AG09309 (cell line): ENCODE data around the gene CWC27.

ENCODE experiments used
- DNase-seq: peaks from one replicate; pipeline ENCODE4 v3.0.0-alpha.2; 2010; ENCODE audit warnings: low read depth
- H3K4me3 ChIP-seq: 2 replicates; pipeline ENCODE4 v1.5.1; 2011; ENCODE audit warnings: mild to moderate bottlenecking, low read depth, low read length, moderate library complexity; ENCODE audit not compliant: control insufficient read depth
- TF ChIP-seq, protein P1 (sequence below): IDR thresholded peaks from 2 replicates; pipeline ENCODE4 v1.5.1; 2011; ENCODE audit warnings: mild to moderate bottlenecking, low read depth, low read length, inconsistent platforms; ENCODE audit not compliant: insufficient read depth, control insufficient read depth; ENCODE audit errors: missing control alignments

CWC27 gene, protein sequence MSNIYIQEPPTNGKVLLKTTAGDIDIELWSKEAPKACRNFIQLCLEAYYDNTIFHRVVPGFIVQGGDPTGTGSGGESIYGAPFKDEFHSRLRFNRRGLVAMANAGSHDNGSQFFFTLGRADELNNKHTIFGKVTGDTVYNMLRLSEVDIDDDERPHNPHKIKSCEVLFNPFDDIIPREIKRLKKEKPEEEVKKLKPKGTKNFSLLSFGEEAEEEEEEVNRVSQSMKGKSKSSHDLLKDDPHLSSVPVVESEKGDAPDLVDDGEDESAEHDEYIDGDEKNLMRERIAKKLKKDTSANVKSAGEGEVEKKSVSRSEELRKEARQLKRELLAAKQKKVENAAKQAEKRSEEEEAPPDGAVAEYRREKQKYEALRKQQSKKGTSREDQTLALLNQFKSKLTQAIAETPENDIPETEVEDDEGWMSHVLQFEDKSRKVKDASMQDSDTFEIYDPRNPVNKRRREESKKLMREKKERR

DNA sequence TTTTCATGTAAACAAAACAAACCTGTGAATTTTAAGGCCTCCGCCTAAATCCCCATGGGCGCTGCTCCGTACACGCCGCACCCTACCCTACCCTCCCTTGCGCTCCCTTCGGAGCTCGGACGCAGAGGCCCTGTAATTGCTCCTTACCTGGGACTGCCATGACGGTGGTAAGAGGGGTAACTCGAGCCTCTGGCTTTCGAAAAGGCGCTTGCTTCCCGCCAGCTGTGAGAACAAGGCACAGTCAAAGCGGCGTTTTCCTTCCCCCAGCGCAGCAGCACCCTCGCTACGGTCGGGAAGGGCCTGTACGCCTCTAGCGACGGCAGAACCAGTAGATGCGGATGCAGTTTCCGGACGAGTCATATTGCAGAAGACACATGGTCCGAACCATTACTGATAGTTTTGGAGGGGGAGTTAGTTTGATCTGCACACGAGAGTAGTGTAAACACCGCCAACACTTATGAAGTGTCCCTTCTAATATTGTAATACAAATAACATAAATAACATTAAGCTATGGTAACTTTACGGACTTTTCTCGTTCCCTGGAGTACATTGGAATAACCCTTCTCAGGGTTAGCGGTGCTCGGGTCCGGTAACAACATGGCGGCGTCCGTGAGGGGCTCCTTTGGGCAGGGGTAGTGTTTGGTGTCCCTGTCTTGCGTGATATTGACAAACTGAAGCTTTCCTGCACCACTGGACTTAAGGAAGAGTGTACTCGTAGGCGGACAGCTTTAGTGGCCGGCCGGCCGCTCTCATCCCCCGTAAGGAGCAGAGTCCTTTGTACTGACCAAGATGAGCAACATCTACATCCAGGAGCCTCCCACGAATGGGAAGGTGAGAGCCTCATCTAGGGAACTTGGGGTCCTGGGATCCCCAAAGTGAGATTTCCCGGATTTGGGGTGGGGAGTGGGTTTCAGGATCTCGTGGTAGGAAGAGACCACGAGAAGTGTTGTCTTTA is at the start of gene CWC27, which contains the start of gene SREK1IP1:
TSS of gene CWC27 (plus strand) at position 573 of the 955 bp plus-strand sequence. CDS start at position 790, 217 bp downstream.
TSS of gene SREK1IP1 (minus strand) at position 334 of the 955 bp plus-strand sequence. CDS start at position 160, 174 bp downstream.
- TF ChIP-seq, protein P1, sequence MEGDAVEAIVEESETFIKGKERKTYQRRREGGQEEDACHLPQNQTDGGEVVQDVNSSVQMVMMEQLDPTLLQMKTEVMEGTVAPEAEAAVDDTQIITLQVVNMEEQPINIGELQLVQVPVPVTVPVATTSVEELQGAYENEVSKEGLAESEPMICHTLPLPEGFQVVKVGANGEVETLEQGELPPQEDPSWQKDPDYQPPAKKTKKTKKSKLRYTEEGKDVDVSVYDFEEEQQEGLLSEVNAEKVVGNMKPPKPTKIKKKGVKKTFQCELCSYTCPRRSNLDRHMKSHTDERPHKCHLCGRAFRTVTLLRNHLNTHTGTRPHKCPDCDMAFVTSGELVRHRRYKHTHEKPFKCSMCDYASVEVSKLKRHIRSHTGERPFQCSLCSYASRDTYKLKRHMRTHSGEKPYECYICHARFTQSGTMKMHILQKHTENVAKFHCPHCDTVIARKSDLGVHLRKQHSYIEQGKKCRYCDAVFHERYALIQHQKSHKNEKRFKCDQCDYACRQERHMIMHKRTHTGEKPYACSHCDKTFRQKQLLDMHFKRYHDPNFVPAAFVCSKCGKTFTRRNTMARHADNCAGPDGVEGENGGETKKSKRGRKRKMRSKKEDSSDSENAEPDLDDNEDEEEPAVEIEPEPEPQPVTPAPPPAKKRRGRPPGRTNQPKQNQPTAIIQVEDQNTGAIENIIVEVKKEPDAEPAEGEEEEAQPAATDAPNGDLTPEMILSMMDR, result peak; percentile 38
- H3K4me3 ChIP-seq, result peak within 1 kb of the TSS; percentile 82
- DNase-seq, result peak; percentile 81

DNA sequence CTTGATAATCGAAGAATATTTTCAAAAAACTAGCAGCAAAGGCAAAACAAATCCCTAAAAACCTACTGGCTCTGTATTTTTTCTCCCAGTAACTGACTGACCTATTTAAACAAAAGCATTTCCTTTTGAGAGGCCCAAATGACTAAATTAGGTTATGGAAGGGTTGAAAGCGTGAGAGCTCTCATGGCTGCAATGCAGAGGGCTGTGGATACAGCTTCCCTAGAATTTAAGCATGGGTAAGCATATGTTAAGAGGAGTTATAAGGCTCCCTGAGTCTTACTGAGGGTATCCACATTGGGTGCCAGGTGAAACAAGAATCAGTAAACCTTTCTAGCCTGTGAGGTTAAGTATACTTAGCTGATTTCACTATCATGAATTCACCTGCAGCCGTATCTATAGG is 46.1 kb upstream of the CWC27 start:
- DNase-seq, result no peak
- H3K4me3 ChIP-seq, result no peak overlapping the region
- TF ChIP-seq, protein P1, result no peak

DNA sequence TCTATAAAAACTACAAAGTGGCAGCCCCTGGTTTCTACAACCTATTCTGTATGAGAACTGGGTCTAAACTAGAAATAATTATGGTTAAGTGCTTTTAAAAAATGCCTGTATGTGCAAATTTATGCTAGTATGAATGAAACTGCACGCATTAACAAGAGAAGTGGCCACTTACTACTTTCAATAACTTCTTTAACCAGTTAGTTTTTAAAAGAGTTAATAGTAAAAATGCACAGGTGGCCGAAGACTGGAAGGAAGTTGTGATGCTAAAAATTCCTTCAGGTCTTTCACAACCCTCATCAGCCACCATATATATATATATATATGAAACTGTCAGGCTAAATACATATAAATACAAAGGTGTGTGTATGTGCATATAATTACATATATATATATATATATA is 41.6 kb upstream of the CWC27 start:
- DNase-seq, result no peak
- no peak overlapping the region for H3K4me3 ChIP-seq
- TF ChIP-seq, protein P1, result no peak

DNA sequence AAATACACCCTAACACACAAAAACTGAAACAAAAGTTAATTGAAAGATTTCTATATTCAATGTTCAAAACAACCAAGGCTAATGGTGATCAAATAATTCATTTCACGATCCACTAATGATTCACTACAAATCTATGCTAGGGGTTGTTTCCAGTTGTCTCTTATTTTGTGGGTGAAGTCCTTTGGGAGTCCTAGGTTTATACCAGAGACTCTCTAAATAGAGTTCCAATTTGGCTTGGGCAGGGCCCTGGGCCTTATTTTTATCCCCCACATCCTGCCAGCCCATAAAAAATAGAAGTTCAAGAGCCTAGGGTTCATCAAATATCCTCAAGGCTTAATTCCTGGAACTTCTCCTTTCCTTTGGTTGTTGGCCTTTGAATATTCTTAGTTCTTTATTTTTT is 26.3 kb upstream of the CWC27 start:
- H3K4me3 ChIP-seq, result no peak overlapping the region
- DNase-seq, result no peak
- TF ChIP-seq, protein P1, result no peak

DNA sequence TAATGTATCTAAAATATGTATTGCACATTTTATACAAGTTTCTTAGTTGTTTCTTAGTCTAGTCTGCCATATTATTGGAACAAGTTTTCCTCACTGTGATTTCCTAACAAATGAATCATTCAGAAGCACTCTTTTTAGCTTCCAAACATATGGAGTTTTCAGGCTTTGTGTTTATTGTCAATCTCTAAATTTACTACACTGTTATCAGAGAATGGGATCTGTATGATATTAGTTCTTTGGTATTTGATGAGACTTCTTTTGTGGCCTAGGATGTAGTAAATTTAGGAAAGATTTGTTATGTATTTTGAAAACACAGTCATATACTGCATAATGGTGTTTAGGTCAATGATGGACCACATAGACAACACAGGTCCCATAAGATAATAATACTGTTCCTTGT is 25.9 kb upstream of the CWC27 start:
- DNase-seq, result no peak
- H3K4me3 ChIP-seq, result no peak overlapping the region
- TF ChIP-seq, protein P1, result no peak

DNA sequence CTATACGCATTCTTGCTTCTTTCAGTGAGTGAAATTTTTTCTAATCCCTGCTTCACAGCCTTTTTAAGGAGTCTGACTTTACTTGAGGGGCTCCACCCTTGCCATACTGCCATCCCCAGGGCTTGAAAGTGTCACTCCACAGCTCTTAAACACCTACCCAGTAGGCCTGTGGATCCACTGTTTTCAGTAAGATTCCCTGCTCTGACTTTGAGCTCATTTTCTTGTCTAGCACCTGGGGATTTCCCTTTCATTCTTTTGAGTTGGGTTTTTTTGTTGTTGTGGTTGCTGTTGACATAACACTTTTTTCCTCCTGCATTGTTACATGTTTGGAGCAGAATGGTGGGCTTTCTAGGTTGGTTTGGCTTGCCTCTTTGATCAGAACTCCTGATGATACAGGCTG is 23.8 kb upstream of the CWC27 start:
- no peak for DNase-seq
- H3K4me3 ChIP-seq, result no peak overlapping the region
- TF ChIP-seq, protein P1, result no peak
